GM12872 (cell line): ENCODE results near the gene CFAP221.

ENCODE experiments used
- TF ChIP-seq, protein P1 (sequence below): IDR thresholded peaks from 3 replicates; pipeline ENCODE4 v1.5.1; 2011; ENCODE audit warnings: low read depth, mild to moderate bottlenecking, low read length, moderate library complexity; ENCODE audit not compliant: insufficient read depth

Gene CFAP221

DNA sequence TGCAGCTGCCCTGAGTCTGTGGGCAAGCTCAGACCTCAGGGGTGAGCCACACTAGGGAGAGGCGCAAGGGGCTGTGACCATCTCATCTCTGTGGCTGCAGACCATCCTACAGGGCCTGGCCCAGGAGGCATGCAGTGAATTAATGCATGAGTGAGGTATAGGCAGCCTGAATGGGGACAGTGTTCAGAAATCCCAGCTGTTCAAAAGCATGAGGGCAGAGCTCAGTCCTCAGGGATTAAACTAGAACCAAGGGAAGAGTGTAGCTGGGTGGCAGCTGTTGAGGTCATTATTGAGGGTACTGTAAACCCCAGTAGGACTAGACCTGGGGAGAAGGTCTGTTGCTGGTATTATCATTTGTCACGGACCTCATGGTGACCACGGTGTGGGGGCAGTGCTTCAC, 151.8 kb downstream of the CFAP221 start:
- TF ChIP-seq, protein P1, sequence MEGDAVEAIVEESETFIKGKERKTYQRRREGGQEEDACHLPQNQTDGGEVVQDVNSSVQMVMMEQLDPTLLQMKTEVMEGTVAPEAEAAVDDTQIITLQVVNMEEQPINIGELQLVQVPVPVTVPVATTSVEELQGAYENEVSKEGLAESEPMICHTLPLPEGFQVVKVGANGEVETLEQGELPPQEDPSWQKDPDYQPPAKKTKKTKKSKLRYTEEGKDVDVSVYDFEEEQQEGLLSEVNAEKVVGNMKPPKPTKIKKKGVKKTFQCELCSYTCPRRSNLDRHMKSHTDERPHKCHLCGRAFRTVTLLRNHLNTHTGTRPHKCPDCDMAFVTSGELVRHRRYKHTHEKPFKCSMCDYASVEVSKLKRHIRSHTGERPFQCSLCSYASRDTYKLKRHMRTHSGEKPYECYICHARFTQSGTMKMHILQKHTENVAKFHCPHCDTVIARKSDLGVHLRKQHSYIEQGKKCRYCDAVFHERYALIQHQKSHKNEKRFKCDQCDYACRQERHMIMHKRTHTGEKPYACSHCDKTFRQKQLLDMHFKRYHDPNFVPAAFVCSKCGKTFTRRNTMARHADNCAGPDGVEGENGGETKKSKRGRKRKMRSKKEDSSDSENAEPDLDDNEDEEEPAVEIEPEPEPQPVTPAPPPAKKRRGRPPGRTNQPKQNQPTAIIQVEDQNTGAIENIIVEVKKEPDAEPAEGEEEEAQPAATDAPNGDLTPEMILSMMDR = no peak

GRCh38 chr2:119696494-119697030, 152.3 kb downstream of the CFAP221 start:
- TF ChIP-seq, protein P1 = no peak

DNA sequence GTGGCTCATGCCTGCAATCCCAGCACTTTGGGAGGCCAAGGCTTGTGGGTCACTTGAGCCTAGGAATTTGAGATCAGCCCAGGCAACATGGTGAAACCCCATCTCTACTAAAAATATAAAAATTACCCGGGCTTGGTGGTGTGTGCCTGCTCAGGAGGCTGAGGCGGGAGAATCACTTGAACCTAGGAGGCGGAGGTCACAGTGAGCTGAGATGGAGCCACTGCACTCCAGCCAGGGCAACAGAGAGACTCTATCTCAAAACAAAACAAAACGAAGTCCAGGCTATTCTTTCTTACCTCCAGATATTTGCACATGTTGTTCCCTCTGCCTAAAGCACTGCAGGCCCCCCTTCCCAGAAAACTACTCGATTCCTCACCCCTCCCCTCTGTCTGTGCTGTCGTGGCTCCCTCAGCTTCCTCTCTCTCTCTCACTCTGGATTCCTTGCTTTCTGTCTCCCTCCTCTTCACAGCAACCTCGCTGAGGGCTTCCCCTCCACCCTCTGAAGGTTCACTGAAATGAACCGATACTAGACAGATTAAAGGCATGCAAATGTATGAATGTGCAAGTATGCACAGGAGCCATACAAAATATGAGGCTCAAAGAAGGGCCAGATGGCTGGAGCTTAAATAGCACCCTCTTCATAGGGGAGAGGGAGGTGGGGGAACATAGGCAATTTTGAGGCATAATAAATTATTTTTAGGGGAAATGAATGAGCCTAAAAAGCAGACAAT, 153.2 kb downstream of the CFAP221 start:
- TF ChIP-seq, protein P1 = no peak

GRCh38 chr2:119698246-119698645, 154.0 kb downstream of the CFAP221 start:
- TF ChIP-seq, protein P1 = no peak

- TF ChIP-seq, protein P1 = no peak
Observed at GRCh38 chr2:119699016-119699606, 154.9 kb downstream of the CFAP221 start.

DNA sequence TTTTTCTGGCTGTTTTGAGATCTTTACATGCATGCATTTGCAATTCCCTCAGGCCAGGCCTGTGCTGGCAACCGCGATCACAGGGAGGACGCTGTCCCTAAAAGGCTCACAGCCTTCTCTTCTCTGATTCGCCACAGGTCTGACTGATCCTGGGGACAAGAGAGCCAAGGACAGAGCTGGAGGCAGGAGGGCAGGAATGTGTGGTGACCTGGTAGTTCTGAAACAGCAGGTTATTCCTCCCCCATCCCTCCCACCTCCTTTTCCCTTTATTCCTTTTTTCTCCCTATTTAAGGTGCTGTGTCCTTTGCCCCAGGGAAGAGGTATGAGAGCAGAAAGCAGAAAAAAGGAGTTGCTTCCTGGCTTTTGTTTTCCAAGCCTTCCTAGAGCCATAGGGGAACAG, 156.6 kb downstream of the CFAP221 start:
- TF ChIP-seq, protein P1 = no peak

DNA sequence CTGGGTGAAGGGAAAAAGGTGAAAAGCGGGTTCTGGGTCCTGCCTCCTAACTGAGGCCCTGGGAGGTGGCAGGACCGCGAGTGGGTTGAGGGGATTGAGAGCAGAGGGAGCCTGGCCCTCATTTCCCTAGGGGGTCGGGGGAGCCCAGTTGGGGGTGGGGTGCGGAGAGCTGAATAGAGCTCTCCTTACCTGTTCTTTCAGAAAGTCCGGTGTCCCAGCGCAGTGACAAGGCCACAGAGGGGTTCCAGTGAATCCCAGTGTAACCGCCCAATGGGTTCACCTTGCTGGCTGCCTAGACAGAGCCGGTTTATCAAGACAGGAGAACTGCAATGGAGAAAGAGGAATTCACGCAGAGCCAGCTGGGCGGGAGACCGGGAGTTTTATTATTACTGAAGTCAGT, 157.1 kb downstream of the CFAP221 start:
- TF ChIP-seq, protein P1 = no peak
